Muscle of leg (tissue), 11 donors: Measurements from ENCODE around the gene PLK2. TPM values are rescaled to one million over a fixed set of nuclear protein-coding genes. Genes with fewer than 3 reads are reported as not detected.
A peak's percentile ranks its signal among the peaks of the same experiment; 100 is the strongest.

Experiments used
- DNase-seq: peaks from one replicate; pipeline ENCODE4 v3.0.0; 2013
- H3K27ac ChIP-seq: one replicate; pipeline ENCODE4 v1.5.1; 2013; ENCODE audit warnings: mild to moderate bottlenecking, low read length, control low read depth
- H3K27me3 ChIP-seq: one replicate; pipeline ENCODE4 v1.6.1; 2013; ENCODE audit warnings: low read length; ENCODE audit not compliant: control insufficient read depth, insufficient read depth
- H3K36me3 ChIP-seq: one replicate; pipeline ENCODE4 v1.6.1; 2013; ENCODE audit warnings: low read length; ENCODE audit not compliant: control insufficient read depth, insufficient read depth
- H3K4me1 ChIP-seq: one replicate; pipeline ENCODE4 v1.6.1; 2013; ENCODE audit warnings: low read length; ENCODE audit not compliant: control insufficient read depth, insufficient read depth
- H3K4me3 ChIP-seq: one replicate; pipeline ENCODE4 v1.5.1; 2013; ENCODE audit warnings: low read length, control low read depth
- H3K9me3 ChIP-seq: replicated peaks from 2 replicates; pipeline ENCODE4 v1.6.1; 2013; ENCODE audit warnings: low read depth, low read length; ENCODE audit not compliant: control insufficient read depth
- WGBS: methylation state at CpG from one replicate; pipeline ENCODE4 v1.1.5; 2013; ENCODE audit warnings: missing lambda C conversion rate; ENCODE audit not compliant: insufficient coverage; 5-methylcytosine and 5-hydroxymethylcytosine counted together
- polyA plus RNA-seq, 8 donors: library from polyadenylated mRNA; unstranded; fragments of 120-200 nt; gene quantifications; one replicate each; pipeline versions ENCODE4 v1.2.1 to v1.2.3, GENCODE V29; 2013; ENCODE audit warnings: inconsistent platforms in 1 of 8, low replicate concordance in 1 of 8; ENCODE audit not compliant: insufficient read length in 8 of 8, insufficient read depth in 1 of 8
- total RNA-seq: library from RNA; stranded (reverse); fragments of 120-200 nt; gene quantifications from one replicate; pipeline ENCODE4 v1.2.4, GENCODE V29; 2013

Gene PLK2
- total and polyA plus RNA-seq, 9 donors, result 66.9 to 103 (median 84.2) TPM

- H3K4me3 ChIP-seq, result no peak overlapping the region
- H3K27ac ChIP-seq, result no peak overlapping the region
- H3K27me3 ChIP-seq, result no peaks in the 10 kb centered on the region
- no peak for DNase-seq
- H3K9me3 ChIP-seq, result no peaks in the 10 kb centered on the region
- H3K36me3 ChIP-seq, result no peaks in the 10 kb centered on the region
- WGBS, result 94% methylated on average over 3 of the region's 3 CpGs
- no peaks in the 10 kb centered on the region for H3K4me1 ChIP-seq
Observed at GRCh38 chr5:58437661-58438060, 22.2 kb downstream of the PLK2 start.

GRCh38 chr5:58431832-58432231 is 28.1 kb downstream of the PLK2 start:
- no peak overlapping the region for H3K4me3 ChIP-seq
- H3K27ac ChIP-seq, result no peak overlapping the region
- H3K9me3 ChIP-seq, result no peaks in the 10 kb centered on the region
- no peaks in the 10 kb centered on the region for H3K4me1 ChIP-seq
- no peak for DNase-seq
- no peaks in the 10 kb centered on the region for H3K36me3 ChIP-seq
- WGBS, result no CpG with 5 or more reads among the region's 2 CpGs
- H3K27me3 ChIP-seq, result no peaks in the 10 kb centered on the region

- no peak for DNase-seq
- no peaks in the 10 kb centered on the region for H3K4me1 ChIP-seq
- WGBS, result 100% methylated on average over 1 of the region's 1 CpG
- no peaks in the 10 kb centered on the region for H3K36me3 ChIP-seq
- no peaks in the 10 kb centered on the region for H3K9me3 ChIP-seq
- no peak overlapping the region for H3K4me3 ChIP-seq
- H3K27me3 ChIP-seq, result no peaks in the 10 kb centered on the region
- H3K27ac ChIP-seq, result no peak overlapping the region
Observed at GRCh38 chr5:58412932-58413331, 47.0 kb downstream of the PLK2 start.

- H3K36me3 ChIP-seq, result no peaks in the 10 kb centered on the region
- H3K27me3 ChIP-seq, result no peaks in the 10 kb centered on the region
- H3K4me3 ChIP-seq, result no peak overlapping the region
- H3K9me3 ChIP-seq, result no peaks in the 10 kb centered on the region
- H3K4me1 ChIP-seq, result no peaks in the 10 kb centered on the region
- WGBS, result no CpG with 5 or more reads among the region's 2 CpGs
- no peak for DNase-seq
- H3K27ac ChIP-seq, result no peak overlapping the region
Observed at GRCh38 chr5:58412081-58412480, 47.8 kb downstream of the PLK2 start.

GRCh38 chr5:58411372-58411771 is 48.5 kb downstream of the PLK2 start:
- Histone ChIP-seq H3K4me3 (no peak overlapping the region), H3K9me3 (no peaks in the 10 kb centered on the region), H3K27me3 (no peaks in the 10 kb centered on the region), H3K36me3 (no peaks in the 10 kb centered on the region), H3K4me1 (no peaks in the 10 kb centered on the region), H3K27ac (no peak overlapping the region)
- DNase-seq, result no peak
- no CpG with 5 or more reads among the region's 1 CpG for WGBS

GRCh38 chr5:58410441-58410840 is 49.4 kb downstream of the PLK2 start:
- Histone ChIP-seq H3K4me1 (no peaks in the 10 kb centered on the region), H3K4me3 (no peak overlapping the region), H3K9me3 (no peaks in the 10 kb centered on the region), H3K27me3 (no peaks in the 10 kb centered on the region), H3K36me3 (no peaks in the 10 kb centered on the region), H3K27ac (no peak overlapping the region)
- peak; percentile 80 for DNase-seq
- WGBS, result no CpG with 5 or more reads among the region's 2 CpGs

- no peak for DNase-seq
- H3K4me1 ChIP-seq, result no peaks in the 10 kb centered on the region
- no peaks in the 10 kb centered on the region for H3K27me3 ChIP-seq
- H3K9me3 ChIP-seq, result no peaks in the 10 kb centered on the region
- no peak overlapping the region for H3K27ac ChIP-seq
- no peak overlapping the region for H3K4me3 ChIP-seq
- H3K36me3 ChIP-seq, result no peaks in the 10 kb centered on the region
- WGBS, result no CpG with 5 or more reads among the region's 1 CpG
Observed at GRCh38 chr5:58407042-58407719, 52.7 kb downstream of the PLK2 start.

GRCh38 chr5:58406394-58406793 is 53.5 kb downstream of the PLK2 start:
- DNase-seq, result no peak
- Histone ChIP-seq H3K4me3 (no peak overlapping the region), H3K9me3 (no peaks in the 10 kb centered on the region), H3K4me1 (no peaks in the 10 kb centered on the region), H3K27ac (no peak overlapping the region), H3K36me3 (no peaks in the 10 kb centered on the region), H3K27me3 (no peaks in the 10 kb centered on the region)
- WGBS, result no CpG with 5 or more reads among the region's 2 CpGs

GRCh38 chr5:58405175-58405574 is 54.7 kb downstream of the PLK2 start:
- no peaks in the 10 kb centered on the region for H3K36me3 ChIP-seq
- DNase-seq, result no peak
- no CpG with 5 or more reads among the region's 2 CpGs for WGBS
- no peak overlapping the region for H3K27ac ChIP-seq
- no peaks in the 10 kb centered on the region for H3K9me3 ChIP-seq
- H3K4me3 ChIP-seq, result no peak overlapping the region
- no peaks in the 10 kb centered on the region for H3K27me3 ChIP-seq
- H3K4me1 ChIP-seq, result no peaks in the 10 kb centered on the region

- Histone ChIP-seq H3K9me3 (no peaks in the 10 kb centered on the region), H3K4me3 (no peak overlapping the region), H3K36me3 (no peaks in the 10 kb centered on the region), H3K4me1 (no peaks in the 10 kb centered on the region), H3K27ac (no peak overlapping the region), H3K27me3 (no peaks in the 10 kb centered on the region)
- DNase-seq, result no peak
- no CpG with 5 or more reads among the region's 3 CpGs for WGBS
Observed at GRCh38 chr5:58404734-58405133, 55.2 kb downstream of the PLK2 start.
